Measurements from ENCODE around the gene TMEM203.

DNA sequence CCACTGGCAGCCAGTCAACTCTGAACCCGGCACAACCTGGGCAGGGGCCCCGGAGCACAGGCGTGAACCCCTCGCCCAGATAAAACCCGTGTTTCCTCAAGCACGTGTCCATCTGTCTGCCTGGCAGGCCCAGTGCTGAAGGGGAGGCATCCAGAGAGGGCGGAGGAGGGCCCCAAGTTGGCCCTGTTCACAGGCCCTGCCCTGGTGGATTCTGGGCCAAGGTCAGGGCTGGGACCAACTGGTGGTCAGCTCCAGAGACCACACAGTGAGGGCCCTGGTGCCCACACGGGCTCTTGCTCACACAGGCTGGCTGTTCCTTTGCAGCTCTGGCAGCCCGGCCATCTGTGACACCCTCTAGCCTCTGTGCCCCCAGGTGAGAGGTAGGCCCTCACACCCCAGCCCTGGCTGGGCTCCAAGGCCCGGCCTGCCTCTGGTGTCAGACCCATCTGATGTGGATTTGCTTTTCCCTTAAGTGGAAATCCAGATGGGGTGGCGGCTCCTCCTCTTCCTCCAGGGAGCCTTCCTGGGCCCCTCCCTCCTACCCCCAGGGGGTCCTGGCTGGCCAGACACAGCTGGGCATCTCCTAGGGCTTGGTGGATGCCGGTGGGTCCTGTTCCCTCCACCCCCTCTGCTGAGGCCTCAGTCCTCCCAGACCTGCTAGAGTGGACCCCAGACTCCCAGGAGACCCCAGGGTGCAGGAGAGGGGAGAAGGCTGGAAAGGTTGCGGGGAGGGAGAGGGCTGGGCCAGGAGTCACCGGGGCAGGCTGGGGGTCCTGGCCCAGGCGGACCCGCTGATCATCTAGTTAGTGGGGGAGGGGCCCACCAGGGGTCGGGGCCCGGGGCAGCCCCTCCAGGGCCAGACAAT lies 45.1 kb upstream of the TMEM203 start:
- TF ChIP-seq, protein P1, sequence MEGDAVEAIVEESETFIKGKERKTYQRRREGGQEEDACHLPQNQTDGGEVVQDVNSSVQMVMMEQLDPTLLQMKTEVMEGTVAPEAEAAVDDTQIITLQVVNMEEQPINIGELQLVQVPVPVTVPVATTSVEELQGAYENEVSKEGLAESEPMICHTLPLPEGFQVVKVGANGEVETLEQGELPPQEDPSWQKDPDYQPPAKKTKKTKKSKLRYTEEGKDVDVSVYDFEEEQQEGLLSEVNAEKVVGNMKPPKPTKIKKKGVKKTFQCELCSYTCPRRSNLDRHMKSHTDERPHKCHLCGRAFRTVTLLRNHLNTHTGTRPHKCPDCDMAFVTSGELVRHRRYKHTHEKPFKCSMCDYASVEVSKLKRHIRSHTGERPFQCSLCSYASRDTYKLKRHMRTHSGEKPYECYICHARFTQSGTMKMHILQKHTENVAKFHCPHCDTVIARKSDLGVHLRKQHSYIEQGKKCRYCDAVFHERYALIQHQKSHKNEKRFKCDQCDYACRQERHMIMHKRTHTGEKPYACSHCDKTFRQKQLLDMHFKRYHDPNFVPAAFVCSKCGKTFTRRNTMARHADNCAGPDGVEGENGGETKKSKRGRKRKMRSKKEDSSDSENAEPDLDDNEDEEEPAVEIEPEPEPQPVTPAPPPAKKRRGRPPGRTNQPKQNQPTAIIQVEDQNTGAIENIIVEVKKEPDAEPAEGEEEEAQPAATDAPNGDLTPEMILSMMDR (IDR thresholded peaks at IDR 0.05 in 4 of 5, conservative IDR thresholded peaks at IDR 0.05 in 1 of 5), result no peak
- TF ChIP-seq POLR2A (IDR thresholded peaks at IDR 0.05), result no peak

Data from gastrocnemius medialis (tissue), 4 donors.